ENCODE results near the gene FAM210B.

FAM210B gene

GRCh38 chr20:56360908-56361205, 2.1 kb downstream of the FAM210B start:
- no peak for TF ChIP-seq CTCF (IDR thresholded peaks at IDR 0.05; ENCODE audit: low read depth, low read length)
- DNase-seq (ENCODE audit: extremely low read depth, low read depth): no peak

GRCh38 chr20:56361900-56362299, 3.1 kb downstream of the FAM210B start:
- TF ChIP-seq CTCF (IDR thresholded peaks at IDR 0.05; ENCODE audit: low read depth, low read length): no peak
- no peak for DNase-seq (ENCODE audit: extremely low read depth, low read depth)

GRCh38 chr20:56362833-56363413, 4.1 kb downstream of the FAM210B start:
- no peak for DNase-seq (ENCODE audit: extremely low read depth, low read depth)
- TF ChIP-seq CTCF (IDR thresholded peaks at IDR 0.05; ENCODE audit: low read depth, low read length): no peak

GRCh38 chr20:56363491-56363890, 4.7 kb downstream of the FAM210B start:
- no peak for TF ChIP-seq CTCF (IDR thresholded peaks at IDR 0.05; ENCODE audit: low read depth, low read length)
- DNase-seq (ENCODE audit: extremely low read depth, low read depth): no peak

GRCh38 chr20:56368351-56369134, 9.8 kb downstream of the FAM210B start:
- no peak for TF ChIP-seq CTCF (IDR thresholded peaks at IDR 0.05; ENCODE audit: low read depth, low read length)
- DNase-seq (ENCODE audit: extremely low read depth, low read depth): no peak

GRCh38 chr20:56369179-56369578, 10.4 kb downstream of the FAM210B start:
- TF ChIP-seq CTCF (IDR thresholded peaks at IDR 0.05; ENCODE audit: low read depth, low read length): no peak
- no peak for DNase-seq (ENCODE audit: extremely low read depth, low read depth)

- no peak for DNase-seq (ENCODE audit: extremely low read depth, low read depth)
- no peak for TF ChIP-seq CTCF (IDR thresholded peaks at IDR 0.05; ENCODE audit: low read depth, low read length)
These were observed 13.2 kb downstream of the FAM210B start for GRCh38 chr20:56371977-56372376.
